ENCODE data around the gene ANKFY1.

DNA sequence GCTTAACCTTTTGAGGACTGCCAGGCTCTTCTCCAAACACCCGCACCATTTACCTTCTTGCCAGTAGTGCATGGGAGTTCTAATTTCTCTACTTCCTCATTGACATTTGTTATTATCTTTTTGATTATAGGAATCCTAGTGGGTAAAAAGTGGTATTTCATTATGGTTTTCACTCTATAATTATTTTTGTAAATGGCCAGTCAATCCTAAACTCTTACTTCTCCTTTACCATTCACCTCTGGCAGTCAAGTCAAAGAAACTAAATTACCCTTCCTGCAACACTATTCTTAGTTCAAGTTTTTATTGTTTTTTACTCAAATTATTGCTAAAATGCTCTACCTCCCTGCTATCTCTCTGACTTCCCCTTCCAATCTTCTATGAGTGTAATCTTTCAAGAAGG is 29.8 kb upstream of the ANKFY1 start:
- TF ChIP-seq, protein P1, sequence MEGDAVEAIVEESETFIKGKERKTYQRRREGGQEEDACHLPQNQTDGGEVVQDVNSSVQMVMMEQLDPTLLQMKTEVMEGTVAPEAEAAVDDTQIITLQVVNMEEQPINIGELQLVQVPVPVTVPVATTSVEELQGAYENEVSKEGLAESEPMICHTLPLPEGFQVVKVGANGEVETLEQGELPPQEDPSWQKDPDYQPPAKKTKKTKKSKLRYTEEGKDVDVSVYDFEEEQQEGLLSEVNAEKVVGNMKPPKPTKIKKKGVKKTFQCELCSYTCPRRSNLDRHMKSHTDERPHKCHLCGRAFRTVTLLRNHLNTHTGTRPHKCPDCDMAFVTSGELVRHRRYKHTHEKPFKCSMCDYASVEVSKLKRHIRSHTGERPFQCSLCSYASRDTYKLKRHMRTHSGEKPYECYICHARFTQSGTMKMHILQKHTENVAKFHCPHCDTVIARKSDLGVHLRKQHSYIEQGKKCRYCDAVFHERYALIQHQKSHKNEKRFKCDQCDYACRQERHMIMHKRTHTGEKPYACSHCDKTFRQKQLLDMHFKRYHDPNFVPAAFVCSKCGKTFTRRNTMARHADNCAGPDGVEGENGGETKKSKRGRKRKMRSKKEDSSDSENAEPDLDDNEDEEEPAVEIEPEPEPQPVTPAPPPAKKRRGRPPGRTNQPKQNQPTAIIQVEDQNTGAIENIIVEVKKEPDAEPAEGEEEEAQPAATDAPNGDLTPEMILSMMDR (IDR thresholded peaks at IDR 0.05; ENCODE audit: borderline replicate concordance, extremely low read depth, low read length, poor library complexity, severe bottlenecking): no peak
- TF ChIP-seq EZH2 (IDR thresholded peaks at IDR 0.05; ENCODE audit: borderline replicate concordance, low read depth, low read length, severe bottlenecking): no peak
